HG02678 (cell line): ENCODE results near the gene OR2W1.

Experiments used
- ATAC-seq: cut with Tn5 transposase; IDR thresholded peaks from one replicate; pipeline ENCODE4 v1.9.1; 2021; ENCODE audit warnings: mild to moderate bottlenecking, moderate library complexity; ENCODE audit not compliant: unreplicated experiment

The OR2W1 gene

DNA sequence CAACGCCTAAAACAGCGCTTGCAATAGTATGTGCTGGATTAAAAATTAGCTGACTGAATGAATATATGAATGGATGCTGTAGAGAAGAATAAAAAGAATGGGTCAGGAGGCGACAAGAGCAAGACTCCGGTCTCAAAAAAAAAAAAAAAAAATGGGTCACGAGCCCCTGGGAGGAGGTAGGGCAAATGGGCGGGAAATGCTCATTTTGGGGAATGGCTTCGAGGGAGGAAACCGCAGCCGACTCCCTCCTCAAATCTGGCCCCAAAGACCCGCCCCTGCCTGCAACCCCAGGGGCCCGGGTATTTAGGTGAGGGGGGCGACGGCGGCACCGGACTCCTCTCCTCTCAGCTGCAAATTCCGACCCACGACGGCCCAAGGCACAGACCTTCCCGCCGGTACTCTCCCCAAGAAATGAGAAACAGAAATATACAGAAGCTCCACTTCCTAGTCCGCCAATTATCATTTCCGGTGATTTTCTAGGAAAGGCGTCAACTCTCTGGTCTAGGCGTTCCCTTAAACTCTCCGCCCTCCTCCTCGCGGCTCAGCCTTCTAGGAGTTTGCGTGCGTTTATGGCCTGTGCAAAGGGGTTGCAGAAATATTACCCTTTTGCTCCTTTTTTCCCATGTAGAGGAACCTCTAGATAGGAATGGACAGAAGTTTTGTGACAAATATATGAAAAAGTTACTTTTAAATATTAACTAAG lies 39.6 kb downstream of the OR2W1 start, which contains the start of gene ZNF311:
ZNF311 (minus strand) TSS at position 133 of the 703 bp plus-strand sequence. CDS start 1,361 bp downstream, outside the sequence.
- no peak for ATAC-seq

DNA sequence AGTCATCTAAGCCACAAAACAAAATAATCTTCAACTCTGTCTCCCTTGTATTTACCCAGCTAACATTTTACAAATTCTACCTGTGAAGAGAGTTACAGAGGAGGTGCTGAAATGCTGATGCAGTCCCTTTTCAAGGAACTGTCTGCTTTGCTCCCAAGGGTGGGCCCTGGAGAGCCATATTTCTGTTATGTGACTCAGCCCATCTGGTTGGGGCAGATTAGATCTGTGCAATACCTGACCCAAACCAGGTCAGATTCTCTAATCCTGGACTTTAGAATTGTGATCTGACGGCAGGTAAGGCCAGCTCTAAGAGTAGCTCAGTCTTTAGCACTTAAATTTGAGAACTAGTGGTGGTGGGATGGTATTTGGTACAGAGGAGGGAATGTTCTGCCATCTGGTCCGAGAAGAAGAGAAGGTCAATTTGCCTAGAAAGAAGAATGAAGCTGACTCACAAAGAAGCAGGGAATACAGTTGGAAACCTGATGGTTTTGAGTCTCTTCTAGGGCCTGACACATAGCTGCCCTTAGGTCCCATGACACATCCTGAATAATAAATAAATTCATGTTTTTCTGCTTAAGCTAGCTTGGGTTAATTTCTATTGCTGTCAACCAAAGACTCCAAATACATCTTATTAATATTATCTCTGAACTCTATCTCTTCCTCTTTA lies 48.0 kb downstream of the OR2W1 start:
- no peak for ATAC-seq

DNA sequence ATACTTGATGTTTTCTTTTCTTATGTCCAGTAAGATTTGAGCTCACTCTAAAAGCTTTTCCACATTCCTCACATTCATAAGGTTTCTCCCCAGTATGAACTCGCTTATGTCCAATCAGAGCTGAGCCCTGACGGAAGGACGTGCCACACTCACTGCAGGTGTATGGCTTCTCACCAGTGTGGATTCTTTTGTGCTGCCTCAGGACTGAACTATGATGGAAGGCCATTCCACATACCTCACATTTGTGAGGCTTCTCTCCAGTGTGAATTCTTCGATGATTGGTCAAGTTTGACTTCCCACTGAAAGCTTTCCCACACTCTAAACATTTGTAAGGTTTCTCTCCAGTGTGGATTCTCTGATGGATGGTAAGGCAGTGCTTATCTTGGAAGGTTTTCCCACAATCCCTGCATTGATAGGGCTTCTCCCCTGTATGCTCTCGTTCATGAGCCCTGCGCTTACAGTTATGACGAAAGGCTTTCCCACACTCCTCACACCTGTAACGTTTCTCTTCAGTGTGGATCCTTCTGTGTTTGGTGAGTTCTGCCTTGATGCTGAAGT lies 49.8 kb downstream of the OR2W1 start:
- ATAC-seq = no peak
